Ascending aorta (tissue), 2 donors: Measurements from ENCODE around the gene C11orf97. TPM values are rescaled to one million over a fixed set of nuclear protein-coding genes. Genes with fewer than 3 reads are reported as not detected.

Source experiments
- DNase-seq, 2 donors: peaks; one replicate each; pipeline ENCODE4 v3.0.0-alpha.2; 2019; ENCODE audit warnings: low spot score in 2 of 2
- H3K27ac ChIP-seq, 2 donors: fragments of 200-600 bp; sonication (generic); one replicate each; pipeline ENCODE4 v1.5.1; 2016 to 2017; ENCODE audit warnings: mild to moderate bottlenecking in 1 of 2
- H3K27me3 ChIP-seq: fragments of 200-600 bp; sonication (generic); one replicate; pipeline ENCODE4 v1.5.1; 2017
- H3K36me3 ChIP-seq, 2 donors: fragments of 200-600 bp; sonication (generic); one replicate each; pipeline ENCODE4 v1.5.1; 2016
- H3K4me1 ChIP-seq, 2 donors: fragments of 200-600 bp; sonication (generic); one replicate each; pipeline ENCODE4 v1.5.1; 2016 to 2017; ENCODE audit warnings: mild to moderate bottlenecking in 1 of 2
- H3K4me3 ChIP-seq, 2 donors: fragments of 200-600 bp; sonication (generic); one replicate each; pipeline ENCODE4 v1.5.1; 2016 to 2017; ENCODE audit warnings: mild to moderate bottlenecking in 1 of 2
- H3K9me3 ChIP-seq, 2 donors: fragments of 200-600 bp; sonication (generic); one replicate each; pipeline ENCODE4 v1.5.1; 2016
- CTCF ChIP-seq, 3 experiments: fragments of 200-600 bp in 2 of 3; fragments of 450-650 bp in 1 of 3; sonication (generic) in 2 of 3; IDR thresholded peaks; one replicate each; pipeline ENCODE4 v1.5.1; 2016 to 2019; ENCODE audit warnings: antibody characterized with exemption in 3 of 3, mild to moderate bottlenecking in 1 of 3, moderate library complexity in 1 of 3
- intact Hi-C: fragments of 100-400 bp; cut with DNase I; formaldehyde crosslinking; loops from one replicate; pipeline ENCODE4 v1.15.1; 2023
- total RNA-seq: library from RNA; depleted of rRNA; stranded (reverse); fragments of >200 nt; gene quantifications from one replicate; pipeline ENCODE4 v1.1.0, GENCODE V29; 2016

Gene C11orf97
- total RNA-seq, 1 donor from 2014 or later, result not detected

- Histone ChIP-seq H3K4me1 (peaks cover 0 to 39% of the 10 kb centered on the region in 2 donors), H3K4me3 (no peak overlapping the region), H3K9me3 (no peaks in the 10 kb centered on the region), H3K27me3 (no peaks in the 10 kb centered on the region), H3K36me3 (no peaks in the 10 kb centered on the region), H3K27ac (peak overlapping the region; percentile 28 to 57)
- no peak for DNase-seq
- intact Hi-C loops, result no loop called here
- no peak for TF ChIP-seq CTCF (IDR thresholded peaks at IDR 0.05)
Observed at GRCh38 chr11:94536386-94536785, 24.1 kb downstream of the C11orf97 start.

DNA sequence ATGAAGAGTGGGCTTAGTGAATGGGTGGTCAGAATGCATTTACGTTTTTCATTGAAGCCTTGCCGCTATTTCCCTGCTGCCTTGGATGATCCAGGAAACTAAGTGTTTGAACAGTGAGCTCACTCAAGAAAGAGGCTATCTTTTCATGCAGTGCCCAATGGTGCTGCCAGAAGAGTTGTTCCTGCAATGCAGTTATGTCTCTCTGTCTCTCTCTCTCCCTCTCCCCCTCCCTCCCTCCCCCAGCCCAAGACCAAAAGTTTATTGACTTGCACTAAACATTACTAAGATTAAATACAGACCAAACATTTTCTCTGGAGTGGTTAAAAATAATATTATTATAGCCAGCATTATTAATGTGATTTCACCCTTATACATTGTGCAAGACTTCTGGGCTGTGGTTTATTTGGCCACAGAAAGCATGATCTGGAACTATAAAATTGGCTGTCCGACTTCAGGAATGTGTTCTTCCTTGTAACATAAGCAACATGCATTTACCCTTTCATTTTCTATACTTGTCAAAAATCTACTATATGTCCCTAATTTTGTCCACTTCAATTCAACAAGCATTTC lies 24.9 kb downstream of the C11orf97 start:
- no peak for TF ChIP-seq CTCF (IDR thresholded peaks at IDR 0.05)
- H3K4me1 ChIP-seq, result peaks cover 0 to 39% of the 10 kb centered on the region in 2 donors
- H3K27me3 ChIP-seq, result no peaks in the 10 kb centered on the region
- intact Hi-C loops, result no loop called here
- H3K27ac ChIP-seq, result peak overlapping the region; percentile 28 to 57
- no peaks in the 10 kb centered on the region for H3K36me3 ChIP-seq
- no peak for DNase-seq
- H3K9me3 ChIP-seq, result no peaks in the 10 kb centered on the region
- H3K4me3 ChIP-seq, result no peak overlapping the region

DNA sequence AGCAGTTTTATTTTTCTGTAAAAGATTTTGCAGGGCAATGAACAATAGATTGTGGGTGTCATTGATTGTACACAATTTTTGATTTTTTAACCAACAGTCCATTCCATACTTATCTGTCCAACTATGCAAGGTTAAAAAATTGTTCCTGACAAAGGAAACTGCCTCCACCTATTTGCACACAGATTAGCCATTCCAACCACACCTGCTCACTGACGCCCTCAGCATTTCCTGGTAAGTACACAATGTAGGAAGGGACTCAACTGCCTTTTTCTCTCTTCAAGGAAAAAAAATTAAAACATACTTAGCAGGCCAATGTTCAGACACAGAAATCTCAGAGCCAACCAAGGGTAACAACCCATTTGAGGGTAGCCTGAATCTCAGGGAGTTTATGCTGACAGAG lies 27.2 kb downstream of the C11orf97 start:
- Histone ChIP-seq H3K9me3 (no peaks in the 10 kb centered on the region), H3K4me3 (no peak overlapping the region), H3K27ac (peak overlapping the region; percentile 29 to 50), H3K27me3 (no peaks in the 10 kb centered on the region), H3K36me3 (no peaks in the 10 kb centered on the region), H3K4me1 (peaks cover 4 to 35% of the 10 kb centered on the region in 2 donors)
- intact Hi-C loops, result no loop called here
- TF ChIP-seq CTCF (IDR thresholded peaks at IDR 0.05), result no peak
- no peak for DNase-seq

DNA sequence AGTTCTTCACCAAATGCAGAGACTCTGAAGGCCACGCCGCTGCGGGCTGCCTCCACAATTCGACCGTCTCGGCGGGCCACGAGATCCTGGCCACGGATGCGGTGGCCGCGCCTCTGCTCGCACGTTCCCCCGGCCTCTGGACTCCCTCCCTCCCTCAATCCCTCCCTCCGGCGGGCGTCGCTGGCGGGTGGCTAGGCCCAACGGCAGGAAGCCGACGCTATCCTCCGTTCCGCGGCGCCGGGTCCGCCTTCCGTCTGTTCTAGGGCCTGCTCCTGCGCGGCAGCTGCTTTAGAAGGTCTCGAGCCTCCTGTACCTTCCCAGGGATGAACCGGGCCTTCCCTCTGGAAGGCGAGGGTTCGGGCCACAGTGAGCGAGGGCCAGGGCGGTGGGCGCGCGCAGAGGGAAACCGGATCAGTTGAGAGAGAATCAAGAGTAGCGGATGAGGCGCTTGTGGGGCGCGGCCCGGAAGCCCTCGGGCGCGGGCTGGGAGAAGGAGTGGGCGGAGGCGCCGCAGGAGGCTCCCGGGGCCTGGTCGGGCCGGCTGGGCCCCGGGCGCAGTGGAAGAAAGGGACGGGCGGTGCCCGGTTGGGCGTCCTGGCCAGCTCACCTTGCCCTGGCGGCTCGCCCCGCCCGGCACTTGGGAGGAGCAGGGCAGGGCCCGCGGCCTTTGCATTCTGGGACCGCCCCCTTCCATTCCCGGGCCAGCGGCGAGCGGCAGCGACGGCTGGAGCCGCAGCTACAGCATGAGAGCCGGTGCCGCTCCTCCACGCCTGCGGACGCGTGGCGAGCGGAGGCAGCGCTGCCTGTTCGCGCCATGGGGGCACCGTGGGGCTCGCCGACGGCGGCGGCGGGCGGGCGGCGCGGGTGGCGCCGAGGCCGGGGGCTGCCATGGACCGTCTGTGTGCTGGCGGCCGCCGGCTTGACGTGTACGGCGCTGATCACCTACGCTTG lies 31.7 kb downstream of the C11orf97 start, which contains the start of gene FUT4:
TSS of gene FUT4 (plus strand) at position 227 of the 951 bp plus-strand sequence. CDS start at position 440, 213 bp downstream.
- Histone ChIP-seq H3K36me3 (peaks cover 0 to 6% of the 10 kb centered on the region in 2 donors), H3K27me3 (no peaks in the 10 kb centered on the region), H3K4me3 (peak within 1 kb of the TSS; percentile 81 to 93), H3K4me1 (peaks cover 7 to 14% of the 10 kb centered on the region in 2 donors), H3K9me3 (no peaks in the 10 kb centered on the region), H3K27ac (peak within 1 kb of the TSS; percentile 97 to 100)
- intact Hi-C loops, result loop anchor here (2.0 to 10.0 kb wide), 3 partner anchors 49 to 1241 kb away; partner anchors contain the start of genes AMOTL1 and FAM76B
- no peak for TF ChIP-seq CTCF (IDR thresholded peaks at IDR 0.05)
- peak; percentile 44 to 90 for DNase-seq

- DNase-seq, result no peak
- intact Hi-C loops, result loop anchor here (5.0 to 10.0 kb wide), 3 partner anchors 220 to 1240 kb away; partner anchors contain the start of genes AMOTL1 and FAM76B
- Histone ChIP-seq H3K4me1 (peaks cover 7 to 14% of the 10 kb centered on the region in 2 donors), H3K27ac (peak overlapping the region; percentile 97 to 100), H3K36me3 (peaks cover 0 to 6% of the 10 kb centered on the region in 2 donors), H3K9me3 (no peaks in the 10 kb centered on the region), H3K4me3 (peak overlapping the region; percentile 81 to 93), H3K27me3 (no peaks in the 10 kb centered on the region)
- no peak for TF ChIP-seq CTCF (IDR thresholded peaks at IDR 0.05)
Observed at GRCh38 chr11:94544646-94545263, 32.5 kb downstream of the C11orf97 start.
